Midbrain (tissue), 1 donor: ENCODE data around the gene OR4K14.
"Not testable (repeated sequence)": the region's sequence is repeated elsewhere in the genome, so short reads cannot be mapped to it uniquely, and the experiment has no call there.

Experiments
- DNase-seq: peaks from one replicate; lab custom pipeline; 2025; lab: John Stamatoyannopoulos, UW

The OR4K14 gene, protein sequence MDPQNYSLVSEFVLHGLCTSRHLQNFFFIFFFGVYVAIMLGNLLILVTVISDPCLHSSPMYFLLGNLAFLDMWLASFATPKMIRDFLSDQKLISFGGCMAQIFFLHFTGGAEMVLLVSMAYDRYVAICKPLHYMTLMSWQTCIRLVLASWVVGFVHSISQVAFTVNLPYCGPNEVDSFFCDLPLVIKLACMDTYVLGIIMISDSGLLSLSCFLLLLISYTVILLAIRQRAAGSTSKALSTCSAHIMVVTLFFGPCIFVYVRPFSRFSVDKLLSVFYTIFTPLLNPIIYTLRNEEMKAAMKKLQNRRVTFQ

DNA sequence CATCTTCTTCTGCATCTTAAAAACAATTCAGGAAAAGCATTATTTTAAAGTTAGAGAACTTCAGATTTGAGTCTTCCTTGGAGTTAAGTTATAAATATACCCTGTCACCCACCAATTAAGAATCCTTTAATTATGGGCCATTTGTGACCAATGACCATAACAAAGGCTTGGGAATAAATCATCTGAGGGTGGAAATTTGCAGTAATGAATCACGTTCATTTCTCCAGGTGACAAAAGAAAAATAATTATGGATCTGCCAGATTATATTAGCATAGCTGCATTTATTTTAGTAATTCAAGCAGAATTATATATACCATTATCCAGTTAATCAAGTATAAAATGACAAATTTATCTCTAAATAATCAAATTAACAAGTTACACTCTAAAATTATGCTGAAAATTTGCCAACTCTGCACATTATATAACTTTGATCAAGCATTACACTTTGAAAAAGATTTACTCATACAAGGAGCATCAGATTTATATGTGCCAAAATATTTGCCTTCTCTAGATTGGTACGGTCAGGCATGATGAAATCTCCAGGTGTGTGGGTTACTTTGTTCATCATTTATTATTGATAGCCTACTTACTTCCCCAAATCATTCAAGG is at the start of gene OR4K14:
Gene OR4K14, minus strand, starts transcription at position 51 of the 609 bp plus-strand sequence. CDS start 4,114 bp downstream, outside the sequence.
- DNase-seq = no peak

DNA sequence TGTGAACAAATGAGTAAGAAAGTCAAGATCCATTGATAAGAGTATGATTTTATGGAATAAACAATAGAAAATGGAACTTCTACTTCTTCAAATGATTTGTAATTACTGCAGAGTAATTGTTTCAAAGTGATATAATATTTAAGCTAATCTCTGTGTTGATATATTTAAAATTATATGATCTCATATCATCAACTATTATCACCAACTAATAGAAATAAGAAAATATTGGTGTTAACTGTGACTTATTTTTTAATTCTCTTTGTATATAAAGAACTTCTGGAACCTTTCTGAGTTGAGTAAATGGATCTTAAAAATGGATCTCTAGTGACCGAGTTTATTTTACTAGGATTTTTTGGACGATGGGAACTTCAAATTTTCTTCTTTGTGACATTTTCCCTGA is 40.6 kb upstream of the OR4K14 start, which contains the start of gene OR4L1:
Gene OR4L1, plus strand, starts transcription at position 301 of the 400 bp plus-strand sequence. Its CDS starts 0 bp downstream, at position 301.
- no peak for DNase-seq

DNA sequence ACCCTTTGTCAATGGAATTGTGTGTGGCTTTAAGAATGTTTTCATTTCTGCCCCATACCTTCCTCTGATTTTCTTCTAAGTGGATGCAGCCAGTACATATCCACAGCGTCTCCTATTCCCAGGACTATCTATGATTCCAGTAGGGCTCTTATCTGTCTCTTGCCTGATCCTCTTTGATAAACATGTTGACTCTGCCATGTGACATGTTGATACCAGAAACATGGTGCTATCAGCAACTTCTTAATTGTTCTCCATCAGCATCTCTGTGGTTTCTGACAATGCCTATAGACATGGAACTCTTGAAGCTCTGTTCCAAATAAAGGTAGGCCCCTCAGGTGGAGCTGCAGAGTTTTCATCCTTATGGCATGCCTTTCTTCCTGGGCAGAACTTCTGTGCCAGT is 29.1 kb upstream of the OR4K14 start:
- DNase-seq = no peak

DNA sequence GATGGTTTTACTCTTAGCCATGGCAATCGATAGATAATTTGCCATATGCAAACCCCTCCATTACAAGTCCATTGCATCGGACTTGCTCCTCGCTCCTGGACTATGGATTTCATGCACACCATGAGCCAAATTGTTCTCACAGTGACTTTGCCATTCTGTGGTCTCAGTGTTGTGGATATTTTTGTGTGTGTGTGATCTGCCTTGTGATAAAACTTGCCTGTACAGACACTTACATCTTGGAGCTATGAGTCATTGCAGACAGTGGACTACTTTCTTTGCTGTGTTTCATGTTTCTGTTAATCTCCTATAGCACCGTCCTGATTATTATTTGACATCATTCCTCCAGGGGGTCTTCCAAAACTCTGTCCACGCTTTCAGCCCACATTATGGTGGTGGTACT is 25.1 kb upstream of the OR4K14 start:
- DNase-seq = no peak

DNA sequence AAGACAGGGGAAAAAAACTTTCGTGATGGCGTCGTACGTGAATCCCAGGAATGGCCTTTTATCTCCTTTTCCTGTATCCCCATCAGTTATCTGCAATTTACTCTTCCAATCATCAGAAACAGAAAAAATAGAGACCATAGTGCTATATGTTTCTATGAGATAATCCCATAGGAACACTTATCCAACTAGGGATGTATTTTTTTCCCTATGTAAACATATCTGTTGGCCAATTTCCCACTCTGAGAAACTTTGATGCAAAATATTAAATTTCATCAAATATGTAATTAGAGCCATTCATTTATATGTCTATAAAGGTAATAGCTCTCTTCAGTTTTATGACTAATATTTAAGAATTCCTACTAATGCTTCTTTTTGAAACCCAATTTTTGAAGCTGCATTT is 16.8 kb upstream of the OR4K14 start, which contains the start of gene OR4K13:
Gene OR4K13, minus strand, starts transcription at position 101 of the 400 bp plus-strand sequence. CDS start 1,280 bp downstream, outside the sequence.
- no peak for DNase-seq

DNA sequence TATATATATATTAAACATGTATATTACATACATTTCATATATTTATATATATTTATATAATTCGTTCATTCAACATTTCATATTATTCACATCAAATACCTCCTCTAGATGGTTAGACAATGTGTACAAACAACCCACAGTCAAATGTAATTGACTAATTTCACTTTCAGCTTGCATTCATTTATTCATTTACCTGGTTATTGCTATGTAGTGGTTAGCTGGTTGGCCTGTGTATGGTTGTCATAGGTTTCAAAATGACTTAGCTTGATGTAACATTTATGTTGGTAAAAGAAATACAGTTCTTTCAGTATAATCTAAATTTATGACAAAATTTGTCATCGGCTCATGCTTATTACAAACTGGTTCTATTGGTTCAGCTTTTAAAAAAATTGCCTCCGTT is 16.3 kb upstream of the OR4K14 start:
- DNase-seq = no peak

DNA sequence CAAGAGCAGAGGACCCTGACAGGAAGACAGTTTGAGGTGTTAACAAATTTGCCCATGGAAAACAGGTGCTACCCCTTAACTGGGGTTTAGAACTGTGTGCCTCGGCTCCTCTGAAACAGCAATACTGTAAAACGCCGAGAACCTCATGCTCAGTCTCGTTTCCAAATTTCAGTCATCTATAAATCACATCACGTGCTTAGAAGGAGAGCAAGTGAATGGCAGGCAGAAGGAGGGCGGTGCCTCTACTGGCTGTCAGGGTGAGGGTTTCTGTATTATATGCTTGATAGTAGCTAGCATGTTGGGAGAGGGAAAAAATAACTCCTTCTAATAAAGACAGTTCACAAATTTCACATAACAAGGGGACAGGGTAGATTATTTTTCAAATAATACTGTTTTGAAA is 12.0 kb upstream of the OR4K14 start:
- no peak for DNase-seq

DNA sequence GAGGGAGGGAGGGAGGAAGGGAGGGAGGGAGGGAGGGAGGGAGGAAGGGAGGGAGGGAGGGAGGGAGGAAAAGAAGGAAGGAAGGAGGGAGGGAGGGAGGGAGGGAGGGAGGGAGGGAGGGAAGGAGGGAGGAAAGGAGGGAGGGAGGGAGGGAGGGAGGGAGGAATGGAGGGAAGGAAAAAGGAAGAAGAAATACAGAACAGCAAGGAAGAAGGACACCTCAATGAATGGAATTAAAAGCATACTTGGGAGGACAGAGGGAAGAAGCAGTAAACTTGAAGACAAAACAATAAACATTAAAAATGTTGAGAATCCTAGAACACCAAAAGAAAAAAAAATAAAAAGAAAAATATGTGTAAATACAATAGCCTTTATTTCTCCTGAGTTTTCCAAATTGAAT is 11.0 kb downstream of the OR4K14 start:
- no peak for DNase-seq

DNA sequence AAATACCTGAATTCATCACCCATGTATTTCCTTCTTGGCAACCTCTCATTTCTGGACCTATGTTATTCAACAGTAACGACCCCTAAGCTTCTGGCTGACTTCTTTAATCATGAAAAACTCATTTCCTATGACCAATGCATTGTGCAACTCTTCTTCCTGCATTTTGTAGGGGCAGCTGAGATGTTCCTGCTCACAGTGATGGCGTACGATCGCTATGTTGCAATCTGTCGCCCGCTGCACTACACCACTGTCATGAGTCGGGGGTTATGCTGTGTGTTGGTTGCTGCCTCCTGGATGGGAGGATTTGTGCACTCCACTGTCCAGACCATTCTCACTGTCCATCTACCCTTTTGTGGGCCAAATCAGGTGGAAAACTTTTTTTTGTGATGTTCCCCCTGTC is 16.8 kb downstream of the OR4K14 start:
- DNase-seq = no peak

DNA sequence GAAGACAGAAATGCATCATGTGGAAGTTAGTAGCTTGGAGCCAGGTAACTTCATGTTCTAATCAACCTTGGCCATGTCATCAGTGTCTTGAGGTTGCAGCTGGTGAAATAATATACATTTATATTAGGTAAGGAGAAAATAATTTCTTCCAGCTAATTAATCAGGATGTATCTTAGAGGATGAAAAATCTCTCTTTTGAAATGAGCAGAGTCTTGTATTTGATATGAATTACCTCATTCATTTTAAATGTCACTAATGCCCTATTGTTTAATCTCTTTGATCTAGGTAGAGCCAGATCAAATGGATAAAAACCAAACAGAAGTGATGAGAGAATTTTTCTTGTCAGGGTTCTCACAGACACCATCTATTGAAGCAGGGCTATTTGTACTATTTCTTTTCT is 17.2 kb downstream of the OR4K14 start, which contains the start of gene OR4Q2:
Gene OR4Q2, plus strand, starts transcription at position 301 of the 400 bp plus-strand sequence.
- DNase-seq = no peak

DNA sequence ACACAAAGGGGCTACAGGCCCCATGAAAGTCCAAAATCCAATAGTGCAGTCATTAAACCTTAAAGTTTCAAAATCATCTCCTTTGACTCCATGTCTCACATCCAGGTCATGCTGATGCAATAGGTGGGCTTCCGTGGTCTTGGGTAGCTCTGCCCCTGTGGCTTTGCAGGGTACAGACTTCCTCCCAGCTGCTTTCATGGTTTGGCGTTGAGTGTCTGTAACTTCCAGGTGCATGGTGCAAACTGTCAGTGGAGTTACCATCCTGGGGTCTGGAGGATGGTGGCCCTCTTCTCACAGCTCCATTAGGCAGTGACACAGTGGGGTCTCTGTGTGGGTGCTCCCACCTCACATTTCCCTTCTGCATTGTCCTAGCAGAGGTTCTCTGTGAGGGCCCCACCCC is 25.7 kb downstream of the OR4K14 start:
- DNase-seq = no peak

DNA sequence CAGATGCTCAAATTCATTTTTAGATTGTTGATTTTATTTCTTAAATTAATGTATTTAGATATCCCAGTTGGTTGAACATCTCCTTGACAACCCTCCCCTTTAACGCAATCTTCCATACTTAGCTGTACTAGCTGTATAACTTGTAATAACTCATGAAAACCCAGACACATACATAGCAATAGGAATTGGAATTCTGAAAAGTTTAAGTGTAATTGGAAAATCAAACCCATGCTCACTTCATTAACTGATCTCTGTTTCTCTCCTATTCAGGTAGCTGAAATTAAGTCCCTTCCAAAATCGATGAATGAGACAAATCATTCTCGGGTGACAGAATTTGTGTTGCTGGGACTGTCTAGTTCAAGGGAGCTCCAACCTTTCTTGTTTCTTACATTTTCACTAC is 43.8 kb downstream of the OR4K14 start, which contains the start of gene OR4K15:
Gene OR4K15, plus strand, starts transcription at position 301 of the 400 bp plus-strand sequence. Its CDS starts 0 bp downstream, at position 301.
- no peak for DNase-seq

DNA sequence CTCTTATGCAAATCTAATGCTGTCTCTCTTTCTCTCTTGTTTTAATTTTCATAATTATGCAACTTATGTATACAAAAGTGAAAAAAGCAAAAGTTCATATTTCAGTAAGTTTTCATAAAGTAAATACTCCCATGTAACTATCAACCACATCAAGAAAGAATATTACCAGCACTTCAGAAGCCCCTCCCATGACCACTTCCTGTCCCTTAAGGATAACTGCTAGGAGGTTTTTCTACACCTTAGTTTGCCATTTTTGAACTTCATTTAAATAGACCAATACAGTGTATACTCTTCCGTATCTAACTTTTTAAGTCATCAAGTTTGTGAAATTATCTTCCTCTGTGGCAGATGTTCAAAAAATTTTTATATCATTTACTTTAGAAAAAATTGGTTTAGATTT is 44.3 kb downstream of the OR4K14 start:
- DNase-seq = no peak

DNA sequence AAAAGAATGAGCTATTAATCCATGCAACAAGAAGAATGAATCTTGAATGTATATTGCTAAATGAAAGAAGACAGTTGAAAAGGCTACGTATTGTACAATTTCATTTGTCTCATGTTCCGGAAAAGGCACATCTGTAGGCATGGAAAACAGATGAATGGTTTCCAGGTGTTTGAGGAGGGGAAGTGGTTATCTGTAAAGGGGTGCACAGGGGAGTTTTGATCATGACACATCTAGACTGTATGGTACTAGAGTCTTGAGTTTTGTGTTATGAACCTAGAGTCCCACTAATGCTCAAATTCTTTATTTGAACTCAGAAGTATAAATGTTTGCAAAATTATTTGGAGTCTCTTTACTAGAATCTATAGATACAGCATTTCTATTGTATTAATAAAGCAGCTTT is 49.4 kb downstream of the OR4K14 start:
- not testable (repeated sequence) for DNase-seq
